ENCODE results near the gene SPCS2.
A peak's percentile ranks its signal among the peaks of the same experiment; 100 is the strongest.
"Not testable (repeated sequence)": the region's sequence is repeated elsewhere in the genome, so short reads cannot be mapped to it uniquely, and the experiment has no call there.

SPCS2 gene

GRCh38 chr11:75002516-75002915 is 53.5 kb downstream of the SPCS2 start:
- no peak for DNase-seq

GRCh38 chr11:75004215-75004614 is 55.1 kb downstream of the SPCS2 start:
- no peak for DNase-seq

- no peak for DNase-seq
Observed at GRCh38 chr11:75011357-75011756, 62.3 kb downstream of the SPCS2 start.

DNA sequence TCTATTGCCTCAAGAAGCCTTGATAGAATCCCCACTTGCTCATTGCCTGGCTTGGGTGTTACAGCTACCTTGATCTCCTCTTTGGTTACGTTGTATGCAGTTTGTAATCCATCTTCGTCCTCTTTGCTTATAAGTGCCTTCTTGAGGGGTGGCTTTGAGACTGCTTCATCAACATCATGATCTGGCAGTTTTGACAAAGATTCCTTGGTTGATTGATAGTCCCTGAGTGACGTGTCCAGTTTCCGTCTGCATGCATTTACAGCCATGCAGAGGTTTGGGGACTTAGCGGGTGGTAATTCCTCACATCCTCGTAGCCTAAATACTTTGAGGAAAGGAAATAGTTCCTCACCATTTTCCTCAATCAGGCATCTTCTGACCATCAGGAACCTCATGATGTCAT is 62.8 kb downstream of the SPCS2 start:
- no peak for DNase-seq

- no peak for DNase-seq
Observed at GRCh38 chr11:75013051-75013450, 64.0 kb downstream of the SPCS2 start.

DNA sequence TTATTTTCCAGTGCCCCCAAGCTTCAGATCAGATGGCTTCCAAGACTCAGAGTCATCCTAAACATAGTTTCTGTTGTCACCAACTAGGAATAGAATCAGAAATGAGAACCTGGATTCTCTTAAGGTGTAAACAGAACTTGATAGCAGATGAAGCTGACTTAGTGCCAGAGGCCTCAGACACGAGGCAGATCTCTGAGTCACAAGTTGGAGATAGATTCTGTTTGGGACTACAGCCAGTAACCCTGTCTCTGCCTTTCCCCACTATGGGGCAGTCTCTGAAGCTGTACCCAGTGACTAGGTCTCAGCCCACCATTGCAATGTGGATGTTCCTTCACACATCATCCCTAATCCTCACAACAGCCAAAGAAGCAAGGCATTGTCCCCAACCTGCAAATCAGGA is 65.1 kb downstream of the SPCS2 start:
- DNase-seq, result no peak

DNA sequence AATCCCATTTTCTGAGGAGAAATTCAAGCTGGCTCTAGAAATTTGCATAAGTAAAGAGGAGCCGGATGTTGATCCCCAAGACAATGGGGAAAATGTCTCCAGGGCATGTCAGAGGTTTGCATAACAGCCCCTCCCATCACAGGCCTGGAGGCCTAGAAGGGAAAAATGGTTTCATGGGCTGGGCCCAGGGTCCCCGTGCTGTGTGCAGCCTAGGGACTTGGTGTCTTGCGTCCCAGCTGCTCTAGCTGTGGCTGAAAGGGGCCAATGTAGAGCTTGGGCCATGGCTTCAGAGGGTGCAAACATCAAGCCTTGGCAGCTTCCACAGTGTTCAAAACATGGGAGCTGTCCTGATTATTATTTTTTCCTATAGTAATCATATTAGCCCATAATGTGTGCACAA is 70.1 kb downstream of the SPCS2 start:
- not testable (repeated sequence) for DNase-seq

GRCh38 chr11:75020328-75020727 is 71.3 kb downstream of the SPCS2 start:
- DNase-seq, result not testable (repeated sequence)

GRCh38 chr11:75022296-75022695 is 73.2 kb downstream of the SPCS2 start:
- DNase-seq, result no peak

DNA sequence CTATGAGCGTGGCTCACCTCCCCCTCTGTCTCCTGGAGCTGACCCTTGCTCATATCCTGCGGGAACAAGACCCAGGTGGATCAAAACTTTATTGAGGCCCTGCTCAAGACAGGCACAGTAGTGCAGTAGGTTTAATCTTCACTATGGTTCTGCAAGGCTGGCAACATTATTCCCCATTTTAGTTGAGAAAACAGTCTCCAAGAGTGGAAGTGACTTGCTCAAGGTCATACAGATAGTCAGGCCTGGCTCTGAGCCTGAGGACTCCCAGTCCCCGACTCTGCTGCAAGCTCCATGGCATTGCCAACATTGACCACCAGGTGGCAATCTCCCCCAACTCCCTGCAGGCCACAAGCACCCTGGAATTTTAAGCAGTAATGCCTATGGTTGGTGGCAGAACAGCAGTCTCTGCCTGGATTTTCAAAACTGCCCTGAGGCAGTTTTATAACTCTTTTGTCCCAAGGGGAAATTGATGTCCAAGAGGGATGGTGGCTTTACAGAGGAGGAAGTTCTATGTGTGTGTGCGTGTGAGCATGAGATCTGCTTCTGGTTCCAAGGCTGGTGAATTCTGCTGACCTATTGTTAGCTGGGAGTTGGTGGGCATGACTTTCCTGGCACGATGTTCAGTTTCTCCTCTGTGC is 73.8 kb downstream of the SPCS2 start:
- peak; percentile 29 to 70 (median 57) for DNase-seq

- no peak for DNase-seq
Observed at GRCh38 chr11:75023446-75024067, 74.5 kb downstream of the SPCS2 start.

DNA sequence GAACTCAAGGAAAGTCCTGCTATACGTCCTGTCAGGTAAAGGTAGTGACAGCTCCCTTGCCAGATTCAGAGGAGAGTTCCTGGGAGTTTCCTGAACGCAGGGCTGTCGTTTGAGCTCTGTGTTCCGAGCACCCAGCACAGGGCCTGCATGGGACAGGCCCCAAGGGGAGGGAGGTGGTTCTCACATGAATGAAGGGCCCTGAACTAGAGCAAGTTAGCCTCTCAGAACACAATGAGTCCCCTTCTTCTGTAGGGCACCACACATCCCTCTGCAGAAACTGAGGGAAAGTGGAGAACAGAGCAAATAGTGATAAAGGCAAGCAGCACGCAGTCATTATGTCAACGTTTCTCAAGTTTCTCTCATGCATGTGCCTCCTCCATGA is 75.0 kb downstream of the SPCS2 start:
- no peak for DNase-seq

DNA sequence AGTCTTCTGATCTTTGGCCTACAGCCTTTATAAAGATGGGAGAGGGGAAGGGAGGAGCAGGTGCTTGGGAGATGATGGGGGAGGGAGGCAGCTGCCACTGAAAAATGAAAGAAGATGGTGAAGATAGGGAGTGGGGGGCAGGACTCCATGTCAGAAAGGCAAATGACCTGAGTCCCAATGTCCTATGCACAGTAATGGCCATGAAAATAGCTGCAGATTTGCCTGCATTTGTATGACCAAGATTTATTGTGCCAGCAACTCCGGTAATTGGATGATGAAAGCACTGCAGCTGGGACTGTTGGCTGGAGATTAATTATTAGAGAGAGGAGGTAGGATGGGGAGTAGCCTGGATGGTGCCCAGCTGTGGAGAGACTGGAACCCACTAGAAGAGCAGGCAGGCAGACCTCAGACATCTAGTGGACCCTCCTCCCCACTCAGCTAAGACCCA is 75.7 kb downstream of the SPCS2 start:
- DNase-seq, result no peak

GRCh38 chr11:75025561-75025960 is 76.5 kb downstream of the SPCS2 start:
- DNase-seq, result no peak

DNA sequence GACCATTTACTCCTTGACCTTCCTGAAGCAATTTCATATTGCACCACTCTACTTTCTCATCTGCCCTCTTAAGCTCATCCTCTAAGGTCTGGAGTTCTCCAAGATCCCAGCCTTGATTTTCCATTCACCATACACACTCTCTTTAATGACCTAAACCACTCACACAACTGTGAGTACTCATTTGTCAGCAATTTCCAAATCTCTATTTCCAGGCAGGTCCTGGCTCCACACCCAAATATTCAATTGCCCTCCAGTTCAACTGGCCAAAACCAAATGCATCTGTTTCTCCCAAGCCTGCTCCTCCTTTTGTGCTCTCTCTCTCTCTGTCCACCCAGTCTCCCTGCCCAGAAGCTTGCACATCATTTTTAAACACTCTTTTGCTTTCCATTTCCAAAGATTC is 79.3 kb downstream of the SPCS2 start:
- DNase-seq, result no peak
